NCI-H2227 (cell line): ENCODE measurements around the gene ZC3H18.

Experiments
- DNase-seq: peaks from one replicate; lab custom pipeline; 2025; ENCODE audit not compliant: unreplicated experiment; lab: John Stamatoyannopoulos, UW

The ZC3H18 gene

DNA sequence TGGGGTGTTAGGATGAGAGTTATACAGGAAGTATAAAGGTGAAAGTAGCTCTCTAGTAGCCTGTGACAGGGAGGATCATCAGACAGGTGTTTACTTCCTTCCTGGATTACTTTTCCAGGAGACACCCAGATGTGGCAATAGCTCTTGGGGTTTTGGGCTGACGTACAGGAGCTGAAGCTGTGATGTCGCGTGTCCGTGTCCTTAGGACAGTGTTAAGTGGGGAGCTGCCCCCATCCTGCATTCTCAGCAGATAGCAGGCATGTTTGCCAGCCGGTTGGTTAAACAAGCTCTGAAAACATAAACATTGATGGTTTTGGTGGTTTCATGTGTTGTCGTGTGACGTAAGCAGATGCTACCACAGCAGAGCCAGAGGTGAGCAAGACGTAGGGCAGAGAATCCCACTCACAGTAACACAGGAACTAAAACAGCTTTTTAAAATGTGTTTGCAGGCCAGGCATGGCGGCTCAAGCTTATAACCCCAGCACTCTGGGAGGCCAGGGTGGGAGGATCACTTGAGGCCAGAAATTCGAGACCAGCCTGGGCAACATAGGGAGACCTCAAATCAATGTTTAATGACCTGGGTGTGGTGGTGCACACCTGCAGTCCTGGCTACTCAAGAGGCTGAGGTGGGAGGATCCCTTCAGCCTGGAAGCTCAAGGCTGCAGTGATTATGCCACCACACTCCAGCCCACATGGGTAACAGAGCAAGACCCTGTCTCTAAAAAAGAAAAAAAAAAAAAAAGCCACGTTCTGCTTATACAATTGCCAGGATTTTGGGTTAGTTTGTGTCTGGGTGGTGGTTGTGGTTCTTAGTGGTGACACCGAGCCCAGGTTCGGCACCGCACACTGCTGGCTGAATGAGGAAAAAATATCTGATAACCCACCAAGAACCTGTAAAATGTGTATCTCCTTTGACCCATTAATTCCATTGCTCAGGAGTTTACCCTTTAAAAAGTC lies 49.9 kb downstream of the ZC3H18 start:
- no peak for DNase-seq

DNA sequence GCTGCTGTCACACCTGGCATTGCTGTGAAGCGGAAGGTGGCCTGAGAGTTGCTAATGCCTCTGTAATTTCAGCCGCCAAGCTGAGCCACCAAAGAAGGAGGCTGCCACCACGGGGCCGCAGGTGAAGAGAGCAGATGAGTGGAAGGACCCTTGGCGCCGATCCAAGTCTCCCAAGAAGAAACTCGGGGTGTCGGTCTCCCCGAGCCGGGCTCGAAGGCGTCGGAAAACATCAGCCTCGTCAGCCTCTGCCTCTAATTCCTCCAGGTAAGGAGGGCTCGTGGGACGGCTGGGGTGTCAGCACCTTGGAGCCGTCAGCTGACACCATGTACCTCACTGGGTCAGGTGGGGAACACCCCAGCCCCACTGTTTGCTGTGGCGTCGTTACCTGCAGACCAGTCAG lies 51.9 kb downstream of the ZC3H18 start:
- no peak for DNase-seq

DNA sequence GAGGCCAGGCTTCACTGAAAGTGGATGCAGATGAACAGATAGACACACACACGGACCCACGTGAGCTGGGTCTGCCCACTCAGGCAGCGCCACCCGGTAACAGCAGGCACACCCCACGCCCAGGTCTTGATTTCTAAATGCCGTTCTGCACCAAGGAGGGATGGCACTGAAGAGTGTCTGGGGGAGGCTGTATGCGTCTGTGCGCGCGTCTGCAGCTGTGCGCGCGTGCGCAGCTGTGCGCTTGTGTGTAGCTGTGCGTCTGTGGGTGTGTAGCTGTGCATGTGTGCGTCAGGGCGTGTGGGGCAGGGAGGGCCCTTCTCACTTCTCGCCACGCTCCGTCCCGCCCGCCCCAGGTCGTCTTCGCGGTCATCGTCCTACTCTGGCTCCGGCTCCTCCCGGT lies 52.7 kb downstream of the ZC3H18 start:
- no peak for DNase-seq

DNA sequence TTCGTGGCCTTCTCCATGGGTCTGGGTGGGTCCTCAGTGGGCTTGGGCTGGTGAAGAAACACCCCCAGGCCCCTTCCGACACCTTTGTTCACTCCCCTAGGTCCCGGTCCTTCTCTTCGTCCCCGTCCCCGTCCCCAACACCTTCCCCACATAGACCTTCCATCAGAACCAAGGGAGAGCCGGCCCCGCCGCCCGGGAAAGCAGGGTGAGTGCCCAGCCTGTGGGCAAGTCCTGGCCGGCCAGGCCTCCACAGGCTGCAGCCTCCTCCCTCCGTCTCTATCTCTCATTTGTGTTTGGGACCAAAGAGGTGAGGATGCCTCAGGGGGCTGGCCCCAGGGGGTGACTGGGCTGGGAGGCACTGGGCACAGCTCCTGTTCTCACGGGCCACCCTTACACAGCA lies 53.7 kb downstream of the ZC3H18 start:
- no peak for DNase-seq

DNA sequence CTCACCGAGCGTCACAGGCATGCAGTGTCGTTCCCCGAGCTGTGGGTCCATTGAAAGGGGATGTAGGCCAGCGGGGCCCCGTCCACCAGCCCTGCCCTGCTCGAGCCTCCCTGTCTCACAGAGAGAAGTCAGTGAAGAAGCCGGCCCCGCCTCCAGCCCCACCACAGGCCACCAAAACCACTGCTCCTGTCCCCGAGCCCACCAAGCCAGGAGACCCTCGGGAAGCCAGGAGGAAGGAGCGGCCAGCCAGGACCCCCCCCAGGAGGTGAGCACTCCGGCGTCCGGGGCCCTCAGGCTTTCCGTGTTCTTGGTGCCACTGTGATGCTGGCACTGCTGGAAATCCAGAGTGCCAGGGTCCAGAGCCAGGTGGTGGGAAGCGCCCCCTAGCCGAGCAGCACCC lies 54.3 kb downstream of the ZC3H18 start:
- DNase-seq: no peak

DNA sequence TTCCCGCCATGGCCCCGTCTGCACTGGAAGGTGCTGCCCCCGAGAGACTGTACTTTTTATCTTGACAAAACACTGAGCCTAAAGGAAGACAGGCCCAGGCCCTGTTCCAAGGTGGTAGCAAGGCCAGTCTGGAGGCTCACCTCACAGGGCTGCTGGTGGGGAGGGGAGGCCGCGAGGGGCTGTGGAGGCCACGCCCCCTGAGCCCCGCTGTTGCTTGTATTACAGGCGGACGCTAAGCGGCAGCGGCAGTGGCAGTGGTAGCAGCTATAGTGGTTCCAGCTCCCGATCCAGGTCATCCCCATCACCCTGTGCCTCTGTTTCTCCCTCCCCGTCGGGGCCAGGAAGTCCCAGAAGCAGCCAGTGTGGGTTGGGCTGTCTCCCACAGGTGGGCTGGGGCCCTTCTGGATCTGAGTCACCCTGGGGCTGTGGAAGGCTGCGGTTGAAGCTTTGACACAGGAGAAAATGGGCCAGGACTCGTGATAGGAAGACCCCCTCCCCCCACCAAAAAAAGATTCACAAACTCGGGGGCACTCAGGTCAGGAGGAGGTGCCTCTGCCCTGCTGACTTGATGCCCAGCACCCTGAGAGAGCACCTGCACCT lies 54.9 kb downstream of the ZC3H18 start:
- no peak for DNase-seq

DNA sequence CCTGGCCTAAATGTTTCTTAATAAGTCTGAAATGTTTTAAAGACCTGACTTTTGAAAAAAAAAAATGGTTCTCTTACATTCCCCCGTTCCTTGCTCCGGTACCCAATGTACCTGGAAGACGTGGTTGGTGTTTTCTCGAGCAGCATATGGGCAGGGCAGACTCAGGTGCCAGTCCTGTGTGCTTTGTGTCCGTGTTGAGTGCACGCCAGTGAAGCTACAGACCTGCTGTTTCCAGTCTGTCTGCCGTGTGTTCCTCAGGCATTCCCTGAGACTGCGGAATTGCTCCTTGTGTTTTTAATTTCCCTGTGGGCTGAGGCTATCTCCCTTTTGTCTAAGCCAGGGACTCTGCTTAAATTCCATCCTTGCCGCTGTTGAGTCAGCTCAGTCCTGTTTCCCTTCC lies 56.4 kb downstream of the ZC3H18 start:
- DNase-seq: no peak

DNA sequence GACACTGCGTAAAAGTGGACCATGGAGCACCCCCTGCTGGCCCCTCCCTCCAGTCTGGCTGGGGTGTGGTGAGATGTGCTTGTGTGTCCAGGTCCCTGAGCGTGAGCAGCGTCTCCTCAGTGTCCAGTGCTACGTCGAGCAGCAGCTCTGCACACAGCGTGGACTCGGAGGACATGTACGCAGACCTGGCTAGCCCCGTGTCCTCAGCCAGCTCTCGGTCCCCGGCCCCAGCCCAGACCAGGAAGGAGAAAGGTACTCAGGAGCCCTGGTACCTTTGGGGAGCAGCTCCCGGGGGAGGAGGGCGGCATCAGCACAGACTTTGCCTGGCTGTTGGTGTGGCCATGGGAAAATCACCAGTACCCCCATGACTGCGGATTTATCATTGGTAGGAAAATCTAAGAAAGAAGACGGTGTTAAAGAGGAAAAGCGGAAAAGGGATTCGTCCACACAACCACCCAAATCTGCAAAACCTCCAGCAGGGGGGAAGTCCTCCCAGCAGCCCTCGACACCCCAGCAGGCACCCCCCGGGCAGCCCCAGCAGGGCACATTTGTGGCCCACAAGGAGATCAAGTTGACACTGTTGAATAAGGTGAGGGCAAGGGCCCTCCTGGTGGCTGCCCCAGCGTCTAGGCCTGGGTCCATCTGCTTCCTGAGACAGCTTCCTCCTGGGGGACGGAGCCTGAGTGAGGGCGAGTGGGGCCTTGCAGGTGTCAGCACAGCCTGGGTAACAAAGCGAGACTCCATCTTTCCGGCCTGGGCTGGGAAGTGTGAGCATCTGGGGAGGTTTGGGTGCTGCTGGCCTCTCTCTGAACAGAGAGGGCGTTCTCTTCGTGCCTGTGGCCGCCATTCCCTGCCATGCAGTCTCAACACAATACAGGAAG lies 57.6 kb downstream of the ZC3H18 start:
- no peak for DNase-seq

DNA sequence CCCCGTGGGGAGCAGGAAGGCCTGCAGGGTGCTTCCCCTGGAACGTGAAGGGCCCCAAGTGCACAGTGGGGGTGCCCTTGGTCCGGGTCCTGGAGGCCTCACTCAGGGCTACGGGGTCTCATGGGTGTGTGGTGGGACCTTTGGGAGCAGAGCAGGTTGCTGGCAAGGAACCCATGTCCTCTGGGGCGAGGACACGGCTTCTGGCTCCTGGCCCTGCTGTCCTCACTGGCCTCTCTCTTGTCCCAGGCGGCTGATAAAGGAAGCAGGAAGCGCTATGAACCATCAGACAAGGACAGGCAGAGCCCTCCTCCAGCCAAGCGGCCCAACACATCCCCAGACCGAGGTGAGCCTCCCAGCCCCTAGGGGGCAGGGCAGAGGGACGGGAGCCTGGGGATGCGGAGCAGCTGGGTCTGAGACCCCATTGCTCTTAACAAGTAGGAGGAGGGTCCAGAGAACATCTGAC lies 58.3 kb downstream of the ZC3H18 start:
- DNase-seq: peak; percentile 14

DNA sequence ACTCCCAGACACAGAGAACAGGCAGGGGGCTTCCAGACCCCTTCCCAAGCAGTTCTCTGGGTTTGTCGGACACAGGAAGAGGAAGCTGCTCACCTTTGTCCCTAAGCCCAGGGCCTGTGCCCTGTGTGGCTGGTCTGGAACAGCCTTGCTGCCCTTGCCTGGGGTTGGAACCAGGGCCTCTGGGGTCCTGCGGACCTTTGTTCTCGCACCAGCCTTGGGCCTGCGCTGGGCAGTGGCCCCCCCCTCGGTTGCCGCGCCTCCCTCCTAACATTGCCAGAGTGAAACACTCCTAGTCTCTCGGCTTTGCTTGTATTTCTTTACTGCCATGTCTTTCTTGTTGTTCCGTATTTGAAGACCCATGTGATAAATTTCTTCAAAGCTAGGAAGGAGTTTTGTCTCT lies 59.6 kb downstream of the ZC3H18 start:
- DNase-seq: no peak

DNA sequence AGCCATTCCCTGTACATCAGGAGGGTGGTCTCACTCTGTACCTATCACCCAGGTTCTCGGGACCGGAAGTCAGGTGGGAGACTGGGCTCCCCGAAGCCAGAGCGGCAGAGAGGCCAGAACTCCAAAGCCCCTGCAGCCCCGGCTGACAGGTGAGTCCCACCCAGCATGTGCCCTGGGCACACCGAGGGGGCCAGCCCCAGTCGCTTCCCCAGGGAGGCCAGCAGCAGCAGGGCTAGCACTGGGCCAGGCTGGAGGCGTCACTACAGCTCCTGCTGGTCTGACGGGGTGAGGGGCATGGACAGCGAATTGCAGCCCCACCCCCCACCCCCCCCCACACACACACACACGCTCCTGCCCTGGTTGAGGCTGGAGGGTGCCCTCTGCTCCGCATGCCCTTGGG lies 60.2 kb downstream of the ZC3H18 start:
- no peak for DNase-seq

DNA sequence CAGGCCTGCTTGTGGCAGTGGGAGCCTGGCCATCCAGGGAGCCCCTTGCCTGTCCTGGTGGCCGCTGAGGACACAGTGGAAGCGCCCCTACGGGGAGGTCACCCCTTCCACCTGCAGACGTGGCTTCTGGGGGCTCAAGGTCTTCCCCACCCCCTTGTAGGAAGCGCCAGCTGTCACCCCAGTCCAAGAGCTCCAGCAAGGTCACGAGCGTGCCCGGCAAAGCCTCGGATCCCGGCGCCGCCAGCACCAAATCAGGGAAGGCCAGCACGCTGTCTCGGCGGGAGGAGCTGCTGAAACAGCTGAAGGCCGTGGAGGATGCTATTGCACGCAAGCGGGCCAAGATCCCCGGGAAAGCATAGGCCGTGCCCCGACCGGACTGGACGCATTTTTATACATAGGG lies 60.7 kb downstream of the ZC3H18 start:
- DNase-seq: no peak

DNA sequence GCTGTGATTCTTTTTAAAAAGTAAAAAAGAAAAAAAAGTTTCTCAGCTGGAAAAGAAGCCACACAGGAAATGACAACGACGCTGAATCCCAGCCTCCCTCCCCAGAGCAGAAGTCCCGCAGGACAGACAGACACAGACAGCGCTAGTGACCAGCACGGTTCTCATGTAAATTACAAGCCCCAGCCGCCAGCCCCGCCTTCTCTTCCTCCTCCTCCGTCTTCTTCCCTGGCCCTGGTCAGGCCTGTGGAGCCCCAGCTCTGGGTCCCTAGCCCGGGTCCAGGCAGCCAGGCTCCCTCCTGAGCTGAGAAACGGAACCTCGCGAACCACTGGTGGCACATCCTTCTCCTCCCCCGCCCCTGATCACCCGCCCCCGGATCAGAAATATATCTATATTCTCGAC lies 61.2 kb downstream of the ZC3H18 start:
- DNase-seq: no peak

DNA sequence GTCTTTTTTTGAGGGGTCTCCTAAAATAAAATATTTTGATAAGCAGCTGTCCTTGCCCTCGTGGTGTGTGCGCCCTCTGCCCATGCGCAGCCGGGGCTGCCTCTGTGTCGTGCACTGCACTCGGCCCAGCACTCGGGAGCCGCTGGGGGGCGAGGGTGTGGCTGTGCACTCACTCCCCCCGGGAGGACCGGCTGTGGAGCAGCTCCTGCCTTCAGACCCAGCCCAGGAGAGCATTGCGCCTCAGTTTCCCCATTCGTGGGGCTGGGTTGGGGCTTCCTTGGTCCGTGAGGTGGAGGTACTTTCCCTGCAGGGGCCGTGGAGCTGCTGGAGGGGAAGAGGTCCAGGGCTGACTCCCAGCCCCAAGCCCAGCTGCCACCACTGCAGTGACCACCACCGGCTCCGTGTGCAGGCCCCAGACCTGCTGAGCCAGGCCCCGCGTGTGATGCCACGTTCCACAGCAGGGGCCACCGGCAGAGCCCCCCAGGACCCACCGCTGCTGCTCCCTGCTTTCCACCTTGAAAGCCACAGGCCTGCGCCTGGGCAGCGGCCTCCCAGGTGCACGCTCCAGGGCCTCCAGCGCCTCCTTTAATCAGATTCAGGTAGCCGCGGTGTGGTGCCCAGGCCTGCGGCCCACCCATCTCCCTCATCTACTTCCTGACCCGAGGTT lies 61.9 kb downstream of the ZC3H18 start:
- no peak for DNase-seq

DNA sequence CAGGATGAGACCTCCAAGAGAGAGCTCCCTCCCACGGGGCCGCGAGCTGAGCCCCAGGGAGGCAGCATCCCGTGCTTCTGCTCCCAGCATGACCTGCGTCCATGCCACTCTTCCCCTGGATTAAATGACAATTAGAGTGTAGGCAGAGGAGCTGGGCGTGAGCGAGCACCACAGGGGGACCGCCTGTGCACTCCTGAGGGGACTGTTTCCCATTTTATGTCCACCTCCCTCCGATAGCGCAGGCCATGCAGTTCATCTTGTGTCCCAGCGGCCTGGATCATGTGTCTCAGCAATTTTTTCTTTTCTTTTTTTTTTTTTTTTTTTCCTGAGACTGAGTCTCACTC lies 62.4 kb downstream of the ZC3H18 start:
- no peak for DNase-seq

DNA sequence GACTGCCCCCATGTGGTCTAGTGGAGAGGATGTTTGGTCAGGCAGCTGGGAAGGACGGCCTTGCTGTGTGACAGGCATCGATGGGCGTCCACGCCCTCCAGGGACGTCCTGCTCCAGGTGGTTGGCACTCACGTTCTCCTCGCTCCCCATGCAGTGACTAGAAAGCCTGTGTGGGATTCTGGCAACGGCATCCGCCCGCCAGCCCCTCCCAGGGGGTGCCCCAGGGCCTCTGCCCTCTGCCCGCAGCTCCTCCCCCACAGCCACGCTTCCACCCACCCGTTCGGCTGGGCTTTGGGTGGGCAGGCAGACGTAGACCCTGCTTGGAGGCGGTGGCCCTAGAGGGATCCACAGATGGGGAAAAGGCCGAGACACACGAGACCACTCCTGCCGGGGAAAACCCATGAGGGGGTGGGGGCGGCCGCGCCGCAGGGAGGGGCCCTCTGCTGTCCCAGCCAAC lies 63.5 kb downstream of the ZC3H18 start:
- no peak for DNase-seq

DNA sequence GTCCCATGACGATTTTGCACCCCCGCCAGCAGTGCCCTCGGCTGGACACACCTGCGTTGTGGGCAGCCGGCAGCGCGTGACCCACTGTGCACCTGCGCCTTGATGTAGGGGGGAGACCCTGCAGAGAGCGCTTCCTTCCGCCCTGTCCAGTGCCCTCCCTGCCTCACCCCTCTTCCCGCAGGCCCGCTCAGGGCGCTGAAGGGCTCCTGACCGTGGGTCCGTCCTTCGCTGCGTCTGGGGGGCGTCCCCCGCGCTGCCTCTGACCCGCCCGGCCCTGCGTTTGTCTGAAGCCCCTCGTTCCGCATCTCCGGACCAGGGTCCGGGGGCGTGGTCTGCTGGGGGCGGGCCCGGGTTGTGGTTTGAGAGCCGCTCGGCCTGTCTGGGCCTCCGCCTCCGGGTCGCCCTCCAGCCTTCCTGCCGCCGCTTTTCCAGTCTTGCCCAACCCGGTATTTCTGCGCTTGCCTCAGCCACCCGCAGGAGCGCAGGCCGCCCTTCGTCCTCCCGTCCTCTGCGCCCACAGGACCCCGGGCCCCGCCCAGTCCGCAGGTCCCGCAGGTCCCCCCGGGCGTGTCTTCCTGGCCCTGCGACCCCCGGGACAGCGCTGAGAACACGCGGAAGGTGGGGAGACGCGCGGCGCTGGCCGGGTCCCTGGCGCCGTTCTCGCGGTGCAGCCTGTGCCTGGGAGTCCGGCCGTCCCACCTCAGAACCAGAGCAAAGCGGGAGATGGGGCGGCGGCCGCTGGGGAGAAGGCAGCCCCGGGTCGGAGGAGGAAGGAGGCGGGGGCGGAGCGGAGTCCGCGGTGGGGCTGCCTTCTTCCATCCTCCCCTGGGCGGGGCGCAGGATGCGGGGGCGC lies 64.2 kb downstream of the ZC3H18 start:
- DNase-seq: no peak

DNA sequence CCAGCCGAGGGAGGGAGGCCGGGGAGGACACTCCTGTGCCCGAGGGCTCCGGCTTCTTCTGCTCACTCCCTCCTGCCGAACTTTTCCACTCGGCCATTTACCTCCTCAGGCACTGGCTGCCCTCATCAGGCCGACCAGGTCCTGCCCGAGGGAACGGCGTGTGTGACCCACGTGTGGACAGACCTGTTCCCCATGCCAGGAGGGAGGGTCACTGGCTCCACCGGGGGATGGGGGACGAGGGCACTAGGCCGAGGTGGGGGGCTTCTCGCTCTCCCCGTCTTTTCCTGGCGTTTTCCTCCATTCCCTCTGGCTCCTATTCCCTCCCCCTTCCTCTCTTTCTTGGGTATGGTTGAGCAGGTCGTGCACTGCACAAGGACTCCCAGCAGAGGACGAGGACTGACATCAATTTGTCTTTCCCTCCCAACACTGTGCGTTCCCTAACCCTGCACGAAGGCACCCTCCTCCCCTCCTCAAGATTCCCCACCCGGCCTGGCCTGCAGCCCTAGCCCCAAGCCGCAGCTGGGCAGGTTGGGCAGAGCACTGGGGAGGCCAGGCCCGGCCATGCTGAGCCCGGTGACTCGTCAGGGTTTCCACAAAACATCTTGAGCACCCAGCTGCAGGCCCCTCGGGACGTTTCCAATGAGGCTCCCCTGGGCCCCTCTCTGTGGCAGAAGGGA lies 64.9 kb downstream of the ZC3H18 start:
- no peak for DNase-seq

DNA sequence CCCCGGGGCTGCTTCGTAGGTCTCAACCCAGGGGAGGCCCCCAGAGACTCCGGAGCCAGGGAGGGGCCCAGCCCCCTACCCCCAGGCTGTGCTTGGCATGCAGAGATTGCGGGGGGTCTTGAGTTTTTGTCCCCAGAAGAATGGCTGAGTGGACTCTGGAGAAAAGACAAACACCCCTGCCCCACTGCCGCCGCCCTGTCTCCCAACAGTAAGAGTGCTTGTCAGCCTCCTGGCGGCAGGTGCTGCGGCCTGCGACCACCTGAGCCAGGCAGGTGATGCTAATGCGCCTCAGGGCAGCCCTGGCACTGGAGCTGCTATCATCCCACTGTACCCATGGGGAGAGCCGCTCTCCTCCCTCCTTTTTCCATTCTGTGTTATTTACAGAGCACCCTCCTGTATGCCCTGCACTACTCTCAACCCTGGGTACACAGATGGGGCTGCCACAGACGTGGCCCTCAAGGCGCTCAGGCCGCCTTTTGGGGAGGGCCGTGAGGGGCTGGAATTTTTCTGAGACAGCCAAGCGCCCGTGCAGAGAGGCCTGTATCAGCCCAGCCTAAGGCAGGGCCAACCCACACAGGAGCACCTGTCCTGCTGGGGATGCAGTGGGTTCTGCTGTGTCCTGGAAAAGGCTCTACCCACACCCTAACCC lies 65.6 kb downstream of the ZC3H18 start:
- no peak for DNase-seq
